ENCODE data around the gene FHL1.
A peak's percentile ranks its signal among the peaks of the same experiment; 100 is the strongest.
"Not testable (repeated sequence)": the region's sequence is repeated elsewhere in the genome, so short reads cannot be mapped to it uniquely, and the experiment has no call there.

Gene FHL1

GRCh38 chrX:136147315-136147901, at the start of gene FHL1:
FHL1 (plus strand) TSS chrX:136147533.
- peak; percentile 42 for DNase-seq (ENCODE audit: low read depth)

- DNase-seq (ENCODE audit: low read depth) = no peak
Observed at GRCh38 chrX:136097871-136098805, 49.2 kb upstream of the FHL1 start.

- DNase-seq (ENCODE audit: low read depth) = no peak
Observed at GRCh38 chrX:136104936-136105335, 42.4 kb upstream of the FHL1 start.

GRCh38 chrX:136106920-136107528, 40.3 kb upstream of the FHL1 start:
- no peak for DNase-seq (ENCODE audit: low read depth)

- DNase-seq (ENCODE audit: low read depth) = not testable (repeated sequence)
Observed at GRCh38 chrX:136108905-136109304, 38.4 kb upstream of the FHL1 start.

- no peak for DNase-seq (ENCODE audit: low read depth)
Observed at GRCh38 chrX:136112286-136112685, 35.0 kb upstream of the FHL1 start.

GRCh38 chrX:136112778-136113177, 34.6 kb upstream of the FHL1 start:
- no peak for DNase-seq (ENCODE audit: low read depth)

GRCh38 chrX:136115126-136115903, 32.0 kb upstream of the FHL1 start:
- no peak for DNase-seq (ENCODE audit: low read depth)

GRCh38 chrX:136115904-136116297, 31.4 kb upstream of the FHL1 start:
- no peak for DNase-seq (ENCODE audit: low read depth)

- DNase-seq (ENCODE audit: low read depth) = no peak
Observed at GRCh38 chrX:136121788-136122187, 25.5 kb upstream of the FHL1 start.

GRCh38 chrX:136122207-136122606, 25.1 kb upstream of the FHL1 start:
- no peak for DNase-seq (ENCODE audit: low read depth)

GRCh38 chrX:136125106-136125505, 22.2 kb upstream of the FHL1 start:
- no peak for DNase-seq (ENCODE audit: low read depth)

- no peak for DNase-seq (ENCODE audit: low read depth)
Observed at GRCh38 chrX:136126371-136126770, 21.0 kb upstream of the FHL1 start.

- no peak for DNase-seq (ENCODE audit: low read depth)
Observed at GRCh38 chrX:136126872-136127406, 20.4 kb upstream of the FHL1 start.

GRCh38 chrX:136128743-136129142, 18.6 kb upstream of the FHL1 start:
- no peak for DNase-seq (ENCODE audit: low read depth)

- DNase-seq (ENCODE audit: low read depth) = peak; percentile 89
Observed at GRCh38 chrX:136130931-136131833, 16.2 kb upstream of the FHL1 start.

GRCh38 chrX:136138939-136139338, 8.4 kb upstream of the FHL1 start:
- DNase-seq (ENCODE audit: low read depth) = no peak

GRCh38 chrX:136141569-136141968, 5.8 kb upstream of the FHL1 start:
- DNase-seq (ENCODE audit: low read depth) = no peak

- DNase-seq (ENCODE audit: low read depth) = no peak
Observed at GRCh38 chrX:136142592-136142991, 4.7 kb upstream of the FHL1 start.

GRCh38 chrX:136143711-136144110, 3.6 kb upstream of the FHL1 start:
- DNase-seq (ENCODE audit: low read depth) = no peak
